Measurements from ENCODE around the gene NPM1.

DNA sequence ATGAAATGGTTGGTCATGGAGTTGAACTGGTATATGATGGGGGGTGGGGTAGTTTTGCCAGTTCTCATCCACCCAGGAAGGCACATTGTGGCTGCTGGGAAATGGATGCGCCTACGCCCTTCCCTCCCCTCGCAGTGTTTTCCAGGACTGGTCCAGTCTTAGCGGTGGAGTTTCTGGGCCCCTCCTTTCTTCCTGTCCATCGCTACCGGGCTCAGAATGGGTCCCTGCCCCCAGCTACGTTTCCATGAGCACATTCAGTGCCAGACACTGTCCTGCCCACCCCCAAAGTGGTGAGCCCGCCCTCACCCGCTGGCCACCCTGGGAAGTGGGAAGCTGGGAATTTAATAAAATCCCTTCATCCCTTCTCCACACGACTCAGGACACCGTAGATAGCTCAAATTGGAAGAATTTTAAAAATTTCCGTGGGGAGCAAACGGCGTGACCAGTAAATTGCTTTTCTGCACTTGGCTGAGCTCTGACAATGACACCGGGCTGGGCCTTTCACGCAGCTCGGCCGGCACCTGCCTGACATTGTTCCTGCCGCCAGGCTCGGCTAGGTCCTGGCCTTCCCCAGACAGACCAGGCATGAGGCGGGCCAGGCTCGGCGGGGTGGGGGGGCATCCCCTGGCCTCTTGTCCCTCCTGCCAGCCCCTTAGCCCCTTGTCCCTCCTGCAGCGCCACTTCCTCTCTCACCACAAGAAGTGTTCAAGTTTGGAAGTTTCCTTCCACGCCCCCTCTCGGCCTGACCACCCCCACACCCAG is 35.4 kb downstream of the NPM1 start:
- TF ChIP-seq, protein P1, sequence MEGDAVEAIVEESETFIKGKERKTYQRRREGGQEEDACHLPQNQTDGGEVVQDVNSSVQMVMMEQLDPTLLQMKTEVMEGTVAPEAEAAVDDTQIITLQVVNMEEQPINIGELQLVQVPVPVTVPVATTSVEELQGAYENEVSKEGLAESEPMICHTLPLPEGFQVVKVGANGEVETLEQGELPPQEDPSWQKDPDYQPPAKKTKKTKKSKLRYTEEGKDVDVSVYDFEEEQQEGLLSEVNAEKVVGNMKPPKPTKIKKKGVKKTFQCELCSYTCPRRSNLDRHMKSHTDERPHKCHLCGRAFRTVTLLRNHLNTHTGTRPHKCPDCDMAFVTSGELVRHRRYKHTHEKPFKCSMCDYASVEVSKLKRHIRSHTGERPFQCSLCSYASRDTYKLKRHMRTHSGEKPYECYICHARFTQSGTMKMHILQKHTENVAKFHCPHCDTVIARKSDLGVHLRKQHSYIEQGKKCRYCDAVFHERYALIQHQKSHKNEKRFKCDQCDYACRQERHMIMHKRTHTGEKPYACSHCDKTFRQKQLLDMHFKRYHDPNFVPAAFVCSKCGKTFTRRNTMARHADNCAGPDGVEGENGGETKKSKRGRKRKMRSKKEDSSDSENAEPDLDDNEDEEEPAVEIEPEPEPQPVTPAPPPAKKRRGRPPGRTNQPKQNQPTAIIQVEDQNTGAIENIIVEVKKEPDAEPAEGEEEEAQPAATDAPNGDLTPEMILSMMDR (IDR thresholded peaks at IDR 0.05), result no peak
- TF ChIP-seq POLR2A (IDR thresholded peaks at IDR 0.05), result no peak

Measured in lower leg skin (tissue), 3 donors.